Amniotic epithelial cell (primary cell): ENCODE results near the gene FBRS.
"Not testable (repeated sequence)": the region's sequence is repeated elsewhere in the genome, so short reads cannot be mapped to it uniquely, and the experiment has no call there.

Source experiments
- DNase-seq: peaks from one replicate; pipeline ENCODE4 v3.0.0-alpha.2; 2010; ENCODE audit warnings: low read depth

The FBRS gene

DNA sequence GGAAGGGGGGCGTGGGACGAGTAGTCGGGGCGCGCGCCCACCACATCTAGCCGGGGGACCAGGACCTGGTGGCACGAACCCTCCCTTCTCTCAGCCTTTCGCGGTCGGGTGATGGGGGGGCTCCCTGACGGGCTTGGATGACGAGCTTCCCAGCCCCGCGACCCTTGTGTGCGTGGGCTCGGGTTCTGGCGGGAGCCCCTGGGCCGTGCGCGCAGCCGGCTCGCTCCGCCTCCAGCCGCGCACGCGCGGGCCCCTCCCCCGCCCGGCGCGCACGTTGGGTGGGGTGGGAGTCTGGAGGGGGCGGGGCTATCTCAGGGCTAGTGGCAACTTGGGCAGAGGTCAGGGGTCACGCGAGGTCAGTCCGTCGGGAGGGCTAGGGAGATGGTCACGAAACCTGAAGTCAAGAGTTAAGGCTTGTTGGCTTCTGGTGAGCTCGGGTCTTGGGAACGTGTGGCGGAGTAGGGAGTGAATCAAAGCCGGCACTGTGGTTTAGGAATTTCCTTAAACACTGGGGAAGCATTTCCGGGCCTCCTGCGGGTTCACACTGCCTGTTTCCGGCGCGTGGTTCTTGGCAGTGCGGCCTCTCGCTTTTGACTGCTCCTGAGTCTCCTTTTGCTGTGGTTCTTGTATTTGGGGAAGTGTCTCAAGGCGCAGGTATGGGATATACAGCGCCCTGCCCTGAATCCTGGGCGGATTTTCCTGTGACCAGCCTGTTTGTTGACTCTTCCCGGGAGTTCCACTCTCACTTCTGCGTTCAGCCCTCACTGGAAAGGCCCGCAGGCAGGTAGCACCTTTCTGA, 40.8 kb downstream of the FBRS start, which contains the start of gene SRCAP:
Gene SRCAP (plus strand): TSS at position 356 of the 799 bp plus-strand sequence. CDS start 1,654 bp downstream, outside the sequence.
- DNase-seq = peak; percentile 72

DNA sequence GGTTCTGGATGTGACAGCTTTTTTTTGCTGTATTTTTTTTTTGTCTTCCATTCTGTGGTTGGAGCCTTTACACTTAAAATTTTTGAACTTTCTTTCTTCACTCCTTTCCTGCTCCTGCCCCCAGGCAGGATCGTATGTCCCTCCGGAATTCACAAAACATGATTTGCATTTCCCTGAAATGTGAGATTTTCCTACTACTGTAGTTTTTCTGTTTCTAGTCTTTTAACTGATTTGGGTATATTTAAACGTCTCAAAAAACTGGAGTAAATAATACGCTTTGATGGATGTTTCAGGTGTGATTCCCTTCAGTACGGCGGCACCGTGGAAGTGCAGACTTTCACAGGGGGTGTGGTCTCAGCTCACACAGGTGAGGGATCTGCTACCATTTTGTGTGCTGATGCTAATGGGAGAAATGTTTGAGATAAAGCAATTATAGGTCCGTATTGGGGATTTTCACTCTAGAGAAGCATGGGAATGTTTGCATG, 41.4 kb downstream of the FBRS start:
- DNase-seq = no peak

- DNase-seq = peak; percentile 81
Observed at GRCh38 chr16:30700491-30700890, 42.3 kb downstream of the FBRS start.

DNA sequence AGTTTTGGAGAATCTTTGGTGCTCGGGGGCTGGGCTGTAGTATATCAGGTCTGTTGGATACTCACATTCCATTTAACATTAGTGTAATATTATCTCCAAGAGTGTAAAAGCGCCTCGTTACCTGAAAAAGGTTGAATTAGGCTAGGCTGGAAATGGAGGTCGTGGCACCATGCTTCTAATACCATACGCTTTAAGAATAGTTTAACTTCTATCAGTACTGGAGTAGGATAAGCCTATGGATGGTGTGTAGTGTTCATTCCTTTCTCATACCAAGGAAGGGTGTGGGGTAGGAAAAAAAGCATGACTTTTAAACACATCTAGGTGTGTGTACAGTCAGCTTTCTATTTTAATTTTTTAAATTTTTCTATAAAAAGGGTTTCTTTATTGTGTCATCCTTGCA, 42.7 kb downstream of the FBRS start:
- DNase-seq = no peak

DNA sequence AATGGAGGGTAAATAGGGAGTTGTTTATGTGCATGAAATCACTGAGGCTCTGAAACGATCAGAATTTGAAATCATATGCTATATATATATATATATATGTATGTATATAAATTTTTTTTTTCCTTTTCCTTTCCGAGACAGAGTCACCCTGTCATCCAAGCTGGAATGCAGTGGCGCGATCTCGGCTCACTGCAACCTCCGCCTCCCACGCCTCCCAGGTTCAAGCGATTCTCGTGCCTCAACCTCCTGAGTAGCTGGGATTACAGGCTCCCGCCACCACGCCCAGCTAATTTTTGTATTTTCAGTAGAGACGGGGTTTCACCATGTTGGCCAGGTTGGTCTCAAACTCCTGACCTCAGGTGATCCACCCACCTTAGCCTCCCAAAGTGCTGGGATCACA, 44.8 kb downstream of the FBRS start:
- not testable (repeated sequence) for DNase-seq

GRCh38 chr16:30703971-30704370, 45.7 kb downstream of the FBRS start:
- no peak for DNase-seq

DNA sequence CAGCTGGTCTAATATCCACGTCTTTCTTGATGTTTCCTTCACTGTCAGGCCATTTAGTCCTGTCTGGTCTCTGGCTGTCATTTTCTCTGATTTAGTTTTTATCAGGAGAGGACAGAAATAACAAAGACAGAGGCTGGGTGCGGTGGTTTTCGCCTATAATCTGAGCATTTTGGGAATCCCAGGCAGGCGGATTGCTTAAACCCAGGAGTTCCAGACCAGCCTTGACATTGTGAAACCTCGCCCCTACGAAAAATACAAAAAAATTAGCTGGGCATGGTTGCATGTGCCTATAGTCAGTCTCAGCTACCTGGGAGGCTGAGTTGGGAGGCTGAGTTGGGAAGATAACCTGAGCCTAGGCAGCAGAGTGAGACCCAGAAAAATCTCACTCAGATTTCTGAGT, 47.8 kb downstream of the FBRS start:
- DNase-seq = no peak

- DNase-seq = peak; percentile 96
Observed at GRCh38 chr16:30710971-30711370, 52.7 kb downstream of the FBRS start.

- DNase-seq = no peak
Observed at GRCh38 chr16:30711712-30712111, 53.5 kb downstream of the FBRS start.

DNA sequence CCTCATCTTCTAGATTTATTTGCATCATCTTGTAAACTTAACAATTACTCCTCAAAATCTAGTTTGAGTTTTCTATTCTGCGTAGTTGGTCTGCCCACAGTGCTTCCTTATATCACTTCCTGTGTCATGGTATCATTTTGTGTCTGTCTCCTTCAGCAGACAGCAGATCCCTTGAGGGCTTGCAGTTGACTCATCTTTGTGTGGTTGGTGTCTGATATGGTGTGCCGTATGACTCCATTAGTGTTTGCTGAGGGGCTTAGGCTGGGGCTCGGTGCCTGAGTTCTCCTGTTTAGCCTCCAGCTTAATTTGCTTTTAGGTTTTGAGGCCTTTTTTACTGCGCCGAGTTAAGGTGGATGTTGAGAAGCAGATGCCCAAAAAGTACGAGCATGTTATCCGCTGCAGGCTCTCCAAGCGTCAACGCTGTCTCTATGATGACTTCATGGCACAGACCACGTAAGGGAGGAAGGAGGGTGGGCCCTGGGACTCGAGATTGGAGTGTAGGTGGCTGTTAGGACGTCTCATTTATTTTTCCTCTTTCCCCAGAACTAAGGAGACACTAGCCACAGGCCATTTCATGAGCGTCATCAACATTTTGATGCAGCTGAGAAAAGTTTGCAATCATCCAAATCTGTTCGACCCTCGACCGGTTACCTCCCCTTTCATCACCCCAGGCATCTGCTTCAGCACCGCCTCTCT, 57.7 kb downstream of the FBRS start:
- peak; percentile 94 for DNase-seq

GRCh38 chr16:30720086-30720485, 61.9 kb downstream of the FBRS start:
- no peak for DNase-seq
